Muscle layer of colon (tissue), 2 donors: Measurements from ENCODE around the gene STK36.
"Not testable (repeated sequence)": the region's sequence is repeated elsewhere in the genome, so short reads cannot be mapped to it uniquely, and the experiment has no call there.

Source experiments
- H3K27ac ChIP-seq: one replicate; pipeline ENCODE4 v1.7.0; 2013; ENCODE audit warnings: low read depth, mild to moderate bottlenecking, low read length, moderate library complexity
- H3K27me3 ChIP-seq, 2 donors: one replicate each; pipeline ENCODE4 v1.7.0; 2013; ENCODE audit warnings: low read length in 2 of 2, mild to moderate bottlenecking in 2 of 2; ENCODE audit not compliant: insufficient read depth in 2 of 2, control insufficient read depth in 1 of 2
- H3K36me3 ChIP-seq: one replicate; pipeline ENCODE4 v1.7.0; 2013; ENCODE audit warnings: mild to moderate bottlenecking, low read length; ENCODE audit not compliant: insufficient read depth
- H3K4me1 ChIP-seq: one replicate; pipeline ENCODE4 v1.7.0; 2013; ENCODE audit warnings: mild to moderate bottlenecking, low read length; ENCODE audit not compliant: insufficient read depth
- H3K4me3 ChIP-seq, 2 donors: one replicate each; pipeline ENCODE4 v1.7.0; 2013; ENCODE audit warnings: low read length in 2 of 2, low read depth in 1 of 2, mild to moderate bottlenecking in 1 of 2, moderate library complexity in 1 of 2
- H3K9ac ChIP-seq: one replicate; pipeline ENCODE4 v1.7.0; 2013; ENCODE audit warnings: low read length
- H3K9me3 ChIP-seq: one replicate; pipeline ENCODE4 v1.7.0; 2013; ENCODE audit warnings: mild to moderate bottlenecking, low read length
- donor health status: abdominal sarcoma.
- donor health status: Adenocarcinoma of cecum.

STK36 gene

DNA sequence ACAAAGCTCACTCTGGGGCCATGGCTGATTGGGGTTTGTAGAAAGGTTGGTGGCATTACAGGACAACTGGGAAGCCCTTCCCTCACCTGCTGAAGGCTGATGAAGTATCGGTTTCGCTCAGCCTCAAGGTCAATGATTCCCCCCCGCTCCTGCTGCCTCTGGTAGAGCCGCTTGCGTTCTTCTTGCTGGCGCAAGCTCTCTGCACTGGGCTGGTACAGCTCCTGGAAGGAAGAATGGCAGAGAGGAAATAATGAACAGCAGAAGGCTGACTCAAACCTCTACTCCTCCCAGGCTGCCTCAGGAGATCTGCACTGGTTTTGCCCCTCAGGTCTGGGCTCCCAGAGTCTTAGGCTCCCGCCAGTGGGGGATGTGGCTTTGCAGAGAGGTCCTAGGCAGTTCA, 7.2 kb upstream of the STK36 start:
- no peak overlapping the region for H3K9ac ChIP-seq
- no peaks in the 10 kb centered on the region for H3K9me3 ChIP-seq
- H3K27ac ChIP-seq: no peak overlapping the region
- no peaks in the 10 kb centered on the region for H3K27me3 ChIP-seq
- H3K4me1 ChIP-seq: peaks cover 10% of the 10 kb centered on the region
- H3K36me3 ChIP-seq: peaks cover 66% of the 10 kb centered on the region
- H3K4me3 ChIP-seq: no peak overlapping the region

DNA sequence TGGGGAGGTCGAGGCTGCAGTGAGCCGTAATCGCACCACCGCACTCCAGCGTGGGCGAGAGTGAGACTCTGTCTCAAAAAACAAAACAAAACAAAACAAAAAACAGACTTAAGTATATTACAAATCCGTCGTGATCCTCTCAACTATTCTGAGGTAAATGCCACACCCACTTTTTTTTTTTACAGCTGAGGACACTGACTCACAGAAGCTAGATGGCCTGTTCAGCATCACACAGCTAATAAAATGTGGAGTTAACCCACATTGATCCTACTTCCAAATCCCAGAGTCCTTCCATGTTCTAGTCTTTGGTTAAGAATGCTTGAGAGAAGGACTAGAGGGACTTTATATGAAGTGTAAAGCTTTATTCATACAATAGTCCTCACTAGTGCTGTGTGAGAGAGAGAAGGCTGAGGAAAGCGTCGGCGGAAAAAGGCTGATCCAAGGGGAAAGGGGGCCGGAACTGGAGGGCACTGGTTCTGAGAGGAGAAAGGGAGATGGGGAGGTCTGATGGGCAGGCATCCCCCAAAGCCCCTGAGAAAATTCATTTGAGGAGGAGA, 711 bp upstream of the STK36 start:
- Histone ChIP-seq H3K4me1 (peaks cover 14% of the 10 kb centered on the region), H3K27me3 (no peaks in the 10 kb centered on the region), H3K9ac (peak overlapping the region; percentile 73), H3K9me3 (no peaks in the 10 kb centered on the region), H3K27ac (peak overlapping the region; percentile 91), H3K36me3 (peaks cover 25% of the 10 kb centered on the region), H3K4me3 (peak overlapping the region; percentile 64 to 80)

DNA sequence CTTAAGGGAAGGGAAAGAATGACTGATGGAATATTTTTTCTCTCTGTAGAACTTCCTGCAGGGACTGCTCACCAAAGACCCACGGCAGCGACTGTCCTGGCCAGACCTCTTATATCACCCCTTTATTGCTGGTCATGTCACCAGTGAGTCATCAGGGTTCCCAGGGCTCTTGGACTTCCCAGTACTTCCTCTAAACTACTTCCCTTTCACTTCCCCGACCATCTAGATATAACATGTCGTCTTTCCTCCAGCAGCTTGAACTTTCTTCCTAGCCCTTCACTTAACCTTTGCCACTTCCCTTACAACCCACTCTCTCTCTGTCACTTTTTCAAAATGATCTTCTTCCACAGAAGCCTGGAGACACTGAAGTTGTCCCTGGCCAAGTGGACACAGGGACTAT, 7.2 kb downstream of the STK36 start:
- Histone ChIP-seq H3K4me3 (no peak overlapping the region), H3K9me3 (no peaks in the 10 kb centered on the region), H3K27ac (no peak overlapping the region), H3K4me1 (no peaks in the 10 kb centered on the region), H3K36me3 (peaks cover 30% of the 10 kb centered on the region), H3K27me3 (no peaks in the 10 kb centered on the region), H3K9ac (no peak overlapping the region)

DNA sequence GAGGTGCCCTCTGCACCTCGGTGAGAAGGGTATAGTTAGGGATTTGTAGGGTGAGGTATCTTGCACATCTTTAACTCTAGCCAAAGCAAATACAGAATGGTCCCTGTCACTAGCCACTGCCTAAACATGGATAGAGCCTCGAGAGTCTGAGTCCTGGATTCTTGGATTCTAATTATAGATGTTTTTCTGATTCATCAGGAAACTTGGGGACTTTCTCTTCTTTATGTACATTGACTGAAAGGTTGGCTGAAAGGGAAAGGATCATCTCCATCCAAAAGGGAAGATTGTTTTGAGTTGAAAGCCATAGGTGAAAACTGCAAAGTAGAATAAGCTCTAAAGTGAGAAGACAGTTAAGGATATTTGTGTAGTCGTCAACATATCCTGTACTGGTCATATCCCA, 8.2 kb downstream of the STK36 start:
- Histone ChIP-seq H3K9ac (no peak overlapping the region), H3K27me3 (no peaks in the 10 kb centered on the region), H3K9me3 (no peaks in the 10 kb centered on the region), H3K4me3 (no peak overlapping the region), H3K27ac (no peak overlapping the region), H3K4me1 (no peaks in the 10 kb centered on the region), H3K36me3 (peaks cover 30% of the 10 kb centered on the region)

DNA sequence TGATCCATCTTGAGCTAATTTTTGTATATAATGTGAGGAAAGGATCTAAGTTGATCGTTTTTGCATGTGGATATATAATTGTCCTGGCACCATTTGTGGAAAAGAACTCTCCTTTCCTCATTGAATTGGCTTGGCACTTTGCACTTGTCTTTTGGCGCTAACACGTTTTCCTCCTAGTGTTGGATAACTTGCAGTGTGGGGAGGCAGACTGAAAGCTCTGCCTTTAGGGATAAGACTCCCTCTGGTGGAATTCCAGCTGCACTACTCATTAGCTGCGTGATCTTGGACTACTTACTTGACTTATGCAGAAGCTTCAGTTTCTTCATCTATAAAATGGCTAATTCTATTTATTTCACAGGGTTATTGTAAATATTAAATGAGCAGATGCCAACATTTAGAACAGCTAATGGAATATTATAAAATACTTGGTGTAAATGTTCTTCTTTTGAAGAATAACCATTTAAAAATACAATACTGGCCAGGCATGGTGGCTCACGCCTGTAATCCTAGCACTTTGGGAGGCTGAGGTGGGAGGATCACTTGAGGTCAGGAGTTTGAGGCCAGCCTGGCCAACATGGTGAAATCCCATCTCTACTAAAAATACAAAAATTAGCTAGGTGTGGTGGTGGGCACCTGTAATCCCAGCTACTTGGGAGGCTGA, 15.6 kb downstream of the STK36 start:
- not testable (repeated sequence) for H3K27me3 ChIP-seq, H3K9me3 ChIP-seq, H3K4me1 ChIP-seq, H3K4me3 ChIP-seq, H3K9ac ChIP-seq, H3K27ac ChIP-seq
- peaks cover 30% of the 10 kb centered on the region for H3K36me3 ChIP-seq

DNA sequence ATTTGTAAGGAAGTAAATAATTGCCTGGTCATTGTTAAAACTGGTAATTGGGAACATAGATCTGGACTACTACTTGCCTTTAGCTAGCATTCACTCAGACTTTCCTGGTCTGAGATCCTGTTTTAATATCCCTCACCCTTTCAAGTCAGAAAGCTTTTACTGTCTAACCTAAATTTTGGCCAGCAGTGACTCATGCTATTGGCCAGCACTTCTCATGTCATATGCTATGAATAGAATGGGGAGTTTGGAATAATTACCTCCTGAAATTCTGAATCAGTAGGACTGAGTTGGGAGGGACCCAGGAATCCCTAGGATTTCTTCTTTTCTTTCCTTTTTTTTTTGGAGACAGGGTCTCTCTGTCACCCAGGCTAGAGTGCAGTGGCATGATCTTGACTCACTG, 19.3 kb downstream of the STK36 start:
- Histone ChIP-seq H3K9me3 (no peaks in the 10 kb centered on the region), H3K4me3 (no peak overlapping the region), H3K36me3 (peaks cover 49% of the 10 kb centered on the region), H3K4me1 (peaks cover 5% of the 10 kb centered on the region), H3K9ac (no peak overlapping the region), H3K27ac (no peak overlapping the region), H3K27me3 (no peaks in the 10 kb centered on the region)

DNA sequence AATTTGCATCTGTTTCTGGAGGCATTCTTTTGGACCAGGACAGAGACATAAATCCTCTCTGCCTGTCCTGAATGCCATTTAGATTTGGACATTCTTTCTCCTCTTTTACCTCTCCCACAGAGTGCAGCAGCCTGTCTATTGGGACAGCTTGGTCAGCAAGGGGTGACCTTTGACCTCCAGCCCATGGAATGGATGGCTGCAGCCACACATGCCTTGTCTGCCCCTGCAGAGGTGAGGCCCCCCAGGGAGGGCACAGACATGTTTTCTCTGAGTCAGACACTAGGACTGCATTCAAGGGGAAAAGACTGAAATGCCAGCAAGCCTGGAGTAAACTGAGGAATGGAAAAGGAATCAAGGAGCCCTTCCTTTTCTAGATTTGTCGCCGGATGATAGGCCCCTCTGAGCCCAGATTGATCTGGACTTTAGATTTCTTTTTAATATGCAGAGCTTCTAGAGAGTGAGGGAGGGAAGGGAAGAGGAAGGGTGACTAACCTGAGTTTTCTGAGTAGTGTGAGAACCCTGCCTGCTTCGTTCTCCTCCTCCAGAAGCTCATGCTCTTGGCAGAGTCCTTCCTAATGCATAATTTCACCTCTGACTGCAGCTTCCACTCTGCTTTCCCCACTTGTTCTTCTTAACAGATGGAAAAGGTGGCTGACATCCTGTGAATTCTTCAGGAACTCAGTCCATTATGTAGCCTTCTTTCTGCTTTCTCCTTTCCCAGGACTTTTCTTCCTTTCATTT, 22.7 kb downstream of the STK36 start:
- Histone ChIP-seq H3K27me3 (no peaks in the 10 kb centered on the region), H3K36me3 (peaks cover 55% of the 10 kb centered on the region), H3K9ac (no peak overlapping the region), H3K9me3 (no peaks in the 10 kb centered on the region), H3K4me1 (peaks cover 5% of the 10 kb centered on the region), H3K27ac (no peak overlapping the region), H3K4me3 (no peak overlapping the region)

DNA sequence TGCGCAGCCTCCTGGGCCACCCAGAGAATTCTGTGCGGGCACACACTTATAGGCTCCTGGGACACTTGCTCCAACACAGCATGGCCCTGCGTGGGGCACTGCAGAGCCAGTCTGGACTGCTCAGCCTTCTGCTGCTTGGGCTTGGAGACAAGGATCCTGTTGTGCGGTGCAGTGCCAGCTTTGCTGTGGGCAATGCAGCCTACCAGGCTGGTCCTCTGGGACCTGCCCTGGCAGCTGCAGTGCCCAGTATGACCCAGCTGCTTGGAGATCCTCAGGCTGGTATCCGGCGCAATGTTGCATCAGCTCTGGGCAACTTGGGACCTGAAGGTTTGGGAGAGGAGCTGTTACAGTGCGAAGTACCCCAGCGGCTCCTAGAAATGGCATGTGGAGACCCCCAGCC, 27.0 kb downstream of the STK36 start:
- no peaks in the 10 kb centered on the region for H3K4me1 ChIP-seq
- no peaks in the 10 kb centered on the region for H3K27me3 ChIP-seq
- no peak overlapping the region for H3K4me3 ChIP-seq
- no peak overlapping the region for H3K27ac ChIP-seq
- no peaks in the 10 kb centered on the region for H3K9me3 ChIP-seq
- peaks cover 41% of the 10 kb centered on the region for H3K36me3 ChIP-seq
- no peak overlapping the region for H3K9ac ChIP-seq

DNA sequence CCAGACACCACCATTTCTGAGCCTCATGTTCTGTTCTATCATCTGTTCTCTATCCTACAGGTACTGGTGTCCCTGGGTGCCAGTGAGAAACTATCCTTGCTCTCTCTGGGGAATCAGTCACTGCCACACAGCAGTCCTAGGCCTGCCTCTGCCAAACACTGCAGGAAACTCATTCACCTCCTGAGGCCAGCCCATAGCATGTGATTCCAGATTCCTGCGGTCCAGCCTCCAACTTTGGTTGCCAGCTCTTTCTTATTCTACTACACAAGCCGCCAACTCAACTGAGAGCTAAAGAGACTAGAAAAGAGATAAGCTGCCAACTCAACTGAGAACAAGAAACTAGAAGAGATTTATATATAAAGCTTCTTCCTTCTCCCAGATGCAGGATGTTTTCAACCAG, 29.9 kb downstream of the STK36 start:
- Histone ChIP-seq H3K9me3 (no peaks in the 10 kb centered on the region), H3K4me3 (no peak overlapping the region), H3K36me3 (peaks cover 22% of the 10 kb centered on the region), H3K27ac (no peak overlapping the region), H3K27me3 (no peaks in the 10 kb centered on the region), H3K4me1 (no peaks in the 10 kb centered on the region), H3K9ac (no peak overlapping the region)

DNA sequence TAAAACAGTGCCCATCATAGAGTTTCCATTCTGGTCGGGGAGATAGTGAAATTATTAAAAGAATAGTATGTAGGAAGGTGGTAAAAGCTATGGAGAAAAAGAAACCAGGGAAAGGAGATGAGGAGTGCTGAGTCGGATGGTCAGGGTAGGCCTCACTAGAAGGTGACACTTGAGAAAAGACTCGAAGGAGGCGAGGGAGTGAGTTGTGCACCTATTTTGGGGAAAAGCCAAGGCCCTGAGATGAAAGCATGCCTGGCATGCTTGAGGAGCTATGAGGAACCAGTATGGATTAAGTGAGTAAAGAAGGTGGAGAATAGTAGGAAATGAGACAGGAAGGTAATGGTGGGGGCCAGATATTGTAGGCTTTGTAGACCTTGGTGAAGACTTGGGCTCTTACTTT, 31.5 kb downstream of the STK36 start:
- H3K27ac ChIP-seq: no peak overlapping the region
- peaks cover 15% of the 10 kb centered on the region for H3K36me3 ChIP-seq
- H3K9ac ChIP-seq: no peak overlapping the region
- H3K9me3 ChIP-seq: no peaks in the 10 kb centered on the region
- no peaks in the 10 kb centered on the region for H3K4me1 ChIP-seq
- H3K4me3 ChIP-seq: no peak overlapping the region
- H3K27me3 ChIP-seq: no peaks in the 10 kb centered on the region

DNA sequence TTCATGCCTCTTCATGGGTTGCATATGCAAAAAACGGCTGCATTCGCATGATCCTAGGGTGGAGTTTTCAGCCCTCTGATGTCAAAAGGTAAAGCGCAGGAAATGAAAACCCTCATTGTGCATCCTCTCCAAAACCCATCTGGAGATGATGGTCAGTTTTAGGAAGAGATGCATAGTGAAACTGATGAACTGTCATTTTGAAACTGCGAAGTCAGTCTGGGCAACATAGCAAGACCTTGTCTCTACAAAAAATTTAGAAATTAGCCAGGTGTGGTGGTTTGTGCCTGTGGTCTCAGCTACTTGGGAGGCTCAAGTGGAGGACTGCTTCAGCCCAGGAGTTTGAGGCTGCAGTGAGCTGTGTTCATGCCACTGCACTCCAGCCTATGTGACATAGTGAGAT, 36.2 kb downstream of the STK36 start:
- Histone ChIP-seq H3K4me3 (no peak overlapping the region), H3K27me3 (no peaks in the 10 kb centered on the region), H3K4me1 (peaks cover 9% of the 10 kb centered on the region)

DNA sequence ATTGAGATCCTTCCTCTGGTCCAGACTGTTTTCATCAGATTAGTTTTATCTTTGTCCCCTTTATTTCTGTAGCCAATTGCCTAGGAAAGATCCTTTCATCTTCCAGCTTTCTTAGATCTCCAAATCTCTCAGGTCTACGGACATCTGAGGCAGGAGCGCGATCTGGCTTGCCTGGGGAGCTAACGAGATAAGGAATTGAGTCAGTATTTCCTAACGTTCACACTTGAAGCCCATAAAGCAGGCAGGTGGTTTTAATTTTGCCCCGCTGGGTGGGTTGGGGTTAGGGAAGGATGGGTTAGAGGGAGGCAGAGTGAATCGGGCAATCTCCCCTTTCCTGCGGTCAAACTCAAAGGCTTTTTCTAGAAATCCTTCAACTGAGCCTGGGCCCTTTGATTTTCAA, 38.0 kb downstream of the STK36 start:
- Histone ChIP-seq H3K27ac (no peak overlapping the region), H3K9ac (no peak overlapping the region), H3K4me3 (peak overlapping the region; percentile 10 to 76), H3K9me3 (no peaks in the 10 kb centered on the region), H3K36me3 (no peaks in the 10 kb centered on the region), H3K4me1 (peaks cover 9% of the 10 kb centered on the region), H3K27me3 (no peaks in the 10 kb centered on the region)

More for the DNA sequence above, 36.2 kb downstream of the STK36 start:
- no peaks in the 10 kb centered on the region for H3K36me3 ChIP-seq
- H3K9me3 ChIP-seq: no peaks in the 10 kb centered on the region
- H3K27ac ChIP-seq: no peak overlapping the region
- H3K9ac ChIP-seq: no peak overlapping the region
